ENCODE results near the gene TIMMDC1. TPM values are rescaled to one million over a fixed set of nuclear protein-coding genes. Genes with fewer than 3 reads are reported as not detected.

TIMMDC1 gene
- total and polyA plus RNA-seq, 9 of the 15 experiments (the other 6 are each of a cell fraction or from before 2014, with no cell fraction given), result 62.1 to 226 (median 86.6) TPM

DNA sequence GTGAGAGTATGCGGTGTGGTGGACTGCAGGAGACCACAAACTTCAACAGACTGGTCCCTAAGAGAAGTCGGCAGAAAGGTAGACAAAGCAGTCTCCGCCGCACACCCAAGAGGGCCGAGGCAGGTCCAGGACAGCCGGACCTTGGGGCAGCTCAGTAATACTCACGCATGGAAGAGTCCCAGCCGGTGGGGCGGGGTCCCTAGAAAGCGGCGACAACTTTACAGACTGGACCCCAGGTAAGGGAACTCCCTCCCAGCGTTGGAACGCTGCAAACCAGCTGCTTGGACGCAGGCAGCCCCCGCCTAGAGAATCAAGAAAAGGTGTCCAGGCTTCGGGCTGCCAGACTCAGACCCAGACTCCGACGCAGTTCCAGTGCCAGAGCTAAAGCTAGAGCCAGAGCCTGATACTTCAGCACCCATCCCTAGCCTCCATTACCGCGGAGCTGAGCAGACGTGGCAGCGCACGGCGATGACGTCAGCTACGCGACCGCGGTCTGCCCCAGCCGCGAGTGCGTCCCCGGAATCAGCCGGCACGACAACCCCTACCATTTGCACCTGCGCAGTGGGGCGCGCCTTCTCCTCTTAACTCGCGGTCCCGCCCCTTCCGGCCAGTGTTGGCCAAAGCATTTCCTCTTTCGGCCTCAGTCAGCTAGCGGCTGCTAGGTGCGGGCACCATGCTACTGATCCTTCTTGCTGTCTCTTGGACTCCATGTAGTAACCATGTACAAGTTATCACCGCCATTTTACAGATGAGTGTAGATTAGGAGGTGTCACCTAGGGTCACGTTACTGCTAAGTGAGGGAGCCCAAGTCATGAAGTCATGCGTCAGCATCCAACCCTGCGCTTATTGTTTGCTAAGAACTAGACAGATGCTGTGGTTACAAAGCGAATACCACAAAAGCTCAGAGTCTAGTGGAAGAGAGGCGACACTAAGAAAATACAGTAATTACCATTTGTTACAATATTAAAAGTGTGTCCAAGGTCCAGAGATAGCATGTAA lies 34.9 kb upstream of the TIMMDC1 start, which contains the start of gene TMEM39A (continued):
- peak; percentile 97 for TF ChIP-seq RBFOX2 (IDR thresholded peaks at IDR 0.05; ENCODE audit: low read depth, low read length)
- TF ChIP-seq CC2D1A (IDR thresholded peaks at IDR 0.05), result no peak
- TF ChIP-seq, protein P1, sequence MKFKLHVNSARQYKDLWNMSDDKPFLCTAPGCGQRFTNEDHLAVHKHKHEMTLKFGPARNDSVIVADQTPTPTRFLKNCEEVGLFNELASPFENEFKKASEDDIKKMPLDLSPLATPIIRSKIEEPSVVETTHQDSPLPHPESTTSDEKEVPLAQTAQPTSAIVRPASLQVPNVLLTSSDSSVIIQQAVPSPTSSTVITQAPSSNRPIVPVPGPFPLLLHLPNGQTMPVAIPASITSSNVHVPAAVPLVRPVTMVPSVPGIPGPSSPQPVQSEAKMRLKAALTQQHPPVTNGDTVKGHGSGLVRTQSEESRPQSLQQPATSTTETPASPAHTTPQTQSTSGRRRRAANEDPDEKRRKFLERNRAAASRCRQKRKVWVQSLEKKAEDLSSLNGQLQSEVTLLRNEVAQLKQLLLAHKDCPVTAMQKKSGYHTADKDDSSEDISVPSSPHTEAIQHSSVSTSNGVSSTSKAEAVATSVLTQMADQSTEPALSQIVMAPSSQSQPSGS (CRISPR knock-in tag; IDR thresholded peaks at IDR 0.05), result peak; percentile 66; the same call in 1 of the 2 replicates
- no peak for TF ChIP-seq ZFP36 (IDR thresholded peaks at IDR 0.05; ENCODE audit: low read depth, low read length, partially characterized antibody)
- TF ChIP-seq EHMT2 (IDR thresholded peaks at IDR 0.05), result peak; percentile 77
- no peak for TF ChIP-seq ZNF143 (CRISPR knock-in tag; IDR thresholded peaks at IDR 0.05)
- peak; percentile 80 for TF ChIP-seq CXXC5 (CRISPR knock-in tag; IDR thresholded peaks at IDR 0.05)
- no peak for TF ChIP-seq MED1 (CRISPR knock-in tag; IDR thresholded peaks at IDR 0.05; ENCODE audit: borderline replicate concordance)
- TF ChIP-seq, protein P2, sequence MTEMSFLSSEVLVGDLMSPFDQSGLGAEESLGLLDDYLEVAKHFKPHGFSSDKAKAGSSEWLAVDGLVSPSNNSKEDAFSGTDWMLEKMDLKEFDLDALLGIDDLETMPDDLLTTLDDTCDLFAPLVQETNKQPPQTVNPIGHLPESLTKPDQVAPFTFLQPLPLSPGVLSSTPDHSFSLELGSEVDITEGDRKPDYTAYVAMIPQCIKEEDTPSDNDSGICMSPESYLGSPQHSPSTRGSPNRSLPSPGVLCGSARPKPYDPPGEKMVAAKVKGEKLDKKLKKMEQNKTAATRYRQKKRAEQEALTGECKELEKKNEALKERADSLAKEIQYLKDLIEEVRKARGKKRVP (CRISPR knock-in tag; IDR thresholded peaks at IDR 0.05), result no peak
